Stimulated activated CD4-positive, alpha-beta T cell treated with anti-CD3 and anti-CD28 coated beads, Interleukin-1b, Interleukin-23, amount 100 ng/mL, for 24 hours (primary cell): Measurements from ENCODE around the gene MYLIP.

Experiments used
- DNase-seq, 4 experiments: peaks; one replicate each; pipeline ENCODE4 v3.0.0-alpha.2; 2020; ENCODE audit warnings: low read depth in 4 of 4, low spot score in 1 of 4

Gene MYLIP

GRCh38 chr6:16128759-16129622 lies at the start of gene MYLIP:
Gene MYLIP, plus strand, starts transcription at chr6:16129086. Its CDS starts 237 bp downstream, at chr6:16129323.
- peak; percentile 92 to 97 (median 94) for DNase-seq

DNA sequence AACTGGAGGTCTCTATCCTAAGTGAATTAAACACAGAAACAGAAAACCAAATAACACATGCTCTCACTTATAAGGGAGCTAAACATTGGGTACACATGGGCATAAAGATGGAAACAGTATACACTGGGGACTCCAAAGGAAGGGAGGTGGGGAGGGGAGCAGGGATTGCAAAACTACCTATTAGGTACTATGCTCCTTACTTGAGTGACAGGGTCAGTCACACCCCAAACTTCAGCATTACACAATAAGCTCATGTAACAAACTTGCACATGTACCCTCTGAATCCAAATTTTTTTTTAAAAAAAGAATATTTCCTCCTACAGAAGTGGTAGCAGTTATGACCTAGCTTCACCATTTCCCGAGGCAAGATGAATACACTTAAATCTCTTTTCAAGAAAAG lies 49.5 kb upstream of the MYLIP start:
- no peak for DNase-seq

DNA sequence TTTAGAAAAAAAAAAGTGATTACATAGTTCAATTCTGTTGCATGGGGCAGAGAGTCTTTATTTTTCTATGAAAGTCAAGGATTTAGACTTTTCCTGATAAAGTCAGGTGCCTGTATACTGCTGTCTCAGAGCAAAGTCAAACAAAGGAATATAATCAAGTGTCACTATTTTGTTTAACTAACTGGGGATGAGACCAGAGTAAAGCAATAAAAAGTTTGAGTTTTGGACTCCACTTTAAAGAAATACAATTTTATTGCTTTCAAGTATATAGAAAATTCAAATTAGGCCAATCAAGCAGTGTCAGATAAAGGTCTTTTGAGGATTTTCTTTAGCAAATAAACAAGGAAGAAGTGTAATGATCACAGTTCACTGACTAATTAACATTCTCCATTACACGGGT lies 48.7 kb upstream of the MYLIP start:
- no peak for DNase-seq

DNA sequence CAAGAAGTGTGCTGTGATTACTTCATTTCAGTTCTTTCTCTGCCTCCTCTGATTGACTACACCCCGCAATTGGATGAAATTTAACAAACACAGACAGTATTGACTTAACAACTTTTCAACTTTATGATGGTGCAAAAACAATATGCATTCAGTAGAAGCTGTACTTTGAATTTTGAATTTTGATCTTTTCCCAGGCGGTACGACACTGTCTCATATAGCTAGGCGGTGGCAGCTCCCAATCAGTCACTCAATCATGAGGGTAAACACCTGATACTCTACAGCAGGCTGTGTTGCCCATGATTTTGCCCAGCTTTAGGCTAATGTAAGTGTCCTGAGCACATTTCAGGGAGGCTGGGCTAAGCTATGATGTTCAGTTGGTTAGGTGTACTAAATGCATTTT lies 47.6 kb upstream of the MYLIP start:
- DNase-seq, result no peak

- no peak for DNase-seq
Measured at GRCh38 chr6:16082361-16082760, 46.5 kb upstream of the MYLIP start.

DNA sequence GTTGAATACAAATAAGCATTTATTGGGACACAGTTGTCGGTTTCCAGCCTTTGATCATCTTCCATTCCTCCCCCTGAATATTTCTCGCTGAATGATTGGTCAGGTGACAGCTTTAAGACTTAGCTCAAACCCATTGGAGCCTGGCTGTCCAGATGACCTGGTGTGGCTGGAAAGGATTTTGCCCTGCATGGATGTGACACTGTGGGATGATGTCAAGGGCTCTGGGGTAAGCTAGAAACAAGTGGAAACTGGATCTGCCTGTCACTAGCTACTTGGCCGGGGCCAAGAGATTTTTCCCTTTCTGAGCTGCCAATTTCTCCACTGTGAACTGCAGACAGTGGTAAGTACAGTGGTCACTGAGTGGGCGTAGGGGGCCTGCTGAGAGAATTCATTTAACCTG lies 41.9 kb upstream of the MYLIP start:
- DNase-seq, result no peak

- DNase-seq, result no peak
Measured at GRCh38 chr6:16087386-16087785, 41.5 kb upstream of the MYLIP start.

GRCh38 chr6:16088409-16088808 lies 40.5 kb upstream of the MYLIP start:
- DNase-seq, result no peak

DNA sequence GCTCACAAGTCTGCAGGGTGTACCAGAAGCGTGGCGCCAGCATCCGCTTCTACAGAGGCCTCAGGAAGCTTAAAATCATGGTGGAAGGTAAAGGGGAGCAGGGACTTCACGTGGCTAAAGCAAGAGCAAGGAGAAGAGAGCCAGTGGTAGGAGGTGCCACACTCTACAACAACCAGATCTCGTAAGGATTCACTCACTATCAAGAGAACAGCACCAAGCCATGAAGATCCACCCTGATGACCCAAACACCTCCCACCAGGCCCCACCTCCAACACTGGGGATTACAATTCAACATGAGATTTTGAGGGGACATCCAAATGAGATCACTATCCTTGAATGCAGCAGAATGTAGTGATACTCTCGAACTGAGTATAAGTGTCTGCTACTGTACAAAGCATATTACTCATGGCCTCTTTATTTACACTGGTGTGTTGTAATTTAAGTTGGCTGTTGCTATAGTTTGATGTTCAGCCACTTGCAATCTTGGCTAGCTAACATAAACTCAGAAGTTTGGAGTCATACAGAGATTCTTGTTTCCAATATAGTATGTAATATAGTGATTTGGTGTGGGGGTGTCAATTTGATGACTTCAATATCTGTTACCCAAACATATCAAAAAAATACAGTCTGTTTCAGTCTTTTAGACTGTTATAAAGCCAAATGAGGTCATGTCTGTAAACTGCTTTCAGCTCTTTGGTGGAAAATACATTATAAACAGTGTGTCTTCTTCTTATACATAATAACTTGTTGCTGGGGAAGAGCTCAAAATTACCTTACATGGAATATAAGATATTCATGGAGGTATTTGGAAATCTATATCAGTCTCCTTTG lies 39.4 kb upstream of the MYLIP start:
- no peak for DNase-seq

DNA sequence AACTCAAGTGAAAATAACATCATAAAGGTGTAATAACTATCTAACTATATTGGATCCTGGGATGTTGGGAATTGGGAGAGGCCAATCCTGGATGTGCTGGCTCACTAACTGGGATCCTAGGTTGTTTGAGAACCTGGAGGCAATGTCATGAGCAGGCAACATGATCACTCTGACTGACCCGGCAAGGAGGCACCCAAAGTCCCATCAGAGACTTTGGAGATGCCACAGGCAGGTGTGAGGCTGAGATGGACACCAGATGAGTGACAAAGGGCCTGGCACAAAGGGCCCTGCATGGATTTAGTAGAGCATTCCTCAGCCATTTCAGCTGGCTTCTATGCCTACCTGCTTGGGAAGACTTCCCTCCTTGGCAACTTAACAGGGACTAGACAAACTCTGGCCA lies 38.4 kb upstream of the MYLIP start:
- no peak for DNase-seq

DNA sequence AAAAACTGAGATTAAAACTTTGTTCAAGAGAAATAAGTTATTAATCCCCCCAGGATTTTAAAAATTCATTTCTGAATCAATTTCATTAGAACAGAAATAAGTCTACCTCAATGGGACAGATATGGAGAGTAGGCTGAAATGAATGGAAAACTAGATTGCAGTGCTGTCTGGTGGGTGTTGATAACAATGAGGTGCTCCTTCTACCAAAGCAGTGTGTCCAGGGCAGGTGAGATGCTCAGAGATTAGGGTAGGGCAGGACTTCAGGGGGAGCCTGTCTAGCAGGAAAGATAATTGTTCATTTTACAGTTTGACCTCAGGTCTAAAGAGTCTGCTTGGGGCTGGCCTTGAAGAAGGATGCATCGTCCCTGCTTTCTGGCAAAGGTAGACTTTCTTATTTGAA lies 38.0 kb upstream of the MYLIP start:
- no peak for DNase-seq

DNA sequence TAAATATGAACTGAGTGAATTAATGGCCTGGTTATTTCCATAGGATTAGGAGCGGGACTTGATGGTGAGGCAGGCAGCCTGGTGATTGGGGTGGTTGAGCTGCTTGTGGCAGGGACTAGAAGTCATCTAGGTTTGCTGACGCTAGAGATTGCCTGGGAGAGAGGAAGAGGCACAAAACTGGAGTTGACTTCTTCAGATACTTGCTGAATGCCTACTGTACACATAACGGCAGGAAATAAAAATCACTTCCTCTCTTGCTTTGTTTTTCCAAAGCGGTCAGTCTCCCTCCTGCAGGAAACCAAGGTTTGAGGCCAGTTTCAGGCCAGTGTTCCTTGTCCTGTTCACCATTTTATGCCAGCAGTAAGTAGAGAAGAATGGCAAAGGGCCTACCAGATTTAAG lies 36.7 kb upstream of the MYLIP start:
- no peak for DNase-seq

GRCh38 chr6:16092990-16093389 lies 35.9 kb upstream of the MYLIP start:
- no peak for DNase-seq

GRCh38 chr6:16095180-16095579 lies 33.7 kb upstream of the MYLIP start:
- no peak for DNase-seq

DNA sequence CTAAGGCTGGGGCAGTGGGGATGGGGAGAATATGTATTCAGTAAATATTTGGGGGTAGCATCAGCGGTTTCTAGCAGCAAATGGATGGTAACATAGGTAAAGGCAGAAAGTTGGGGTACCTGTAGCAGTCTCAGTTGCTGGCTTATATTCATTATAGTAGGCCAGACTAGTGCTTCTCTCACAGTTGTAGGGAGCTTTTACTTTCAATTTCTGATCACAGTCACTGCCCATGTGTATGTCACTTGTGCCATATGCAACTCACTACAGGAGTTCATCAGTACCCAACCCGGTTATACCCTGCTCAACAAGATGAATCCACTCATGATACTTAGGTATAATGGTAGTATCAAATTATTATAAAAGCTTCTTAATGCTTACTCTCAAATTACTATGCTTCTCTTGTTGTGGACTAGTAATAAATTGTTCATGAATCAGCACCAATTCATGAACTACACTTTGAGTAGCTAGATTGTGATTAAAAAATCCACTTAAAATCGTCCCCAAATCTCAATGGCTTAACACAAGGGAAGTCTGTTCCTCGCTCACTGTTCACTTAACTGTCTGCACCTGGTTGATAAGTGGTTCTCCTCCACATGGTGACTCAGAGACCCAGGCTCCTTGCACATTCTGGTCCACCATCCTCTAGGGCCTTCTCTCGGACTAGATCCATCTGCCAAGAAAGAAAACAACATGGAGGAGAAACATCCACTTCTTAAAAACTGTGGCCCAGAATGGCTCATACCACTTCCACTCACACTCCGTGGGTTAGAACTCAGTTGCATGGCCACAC lies 31.3 kb upstream of the MYLIP start:
- no peak for DNase-seq

DNA sequence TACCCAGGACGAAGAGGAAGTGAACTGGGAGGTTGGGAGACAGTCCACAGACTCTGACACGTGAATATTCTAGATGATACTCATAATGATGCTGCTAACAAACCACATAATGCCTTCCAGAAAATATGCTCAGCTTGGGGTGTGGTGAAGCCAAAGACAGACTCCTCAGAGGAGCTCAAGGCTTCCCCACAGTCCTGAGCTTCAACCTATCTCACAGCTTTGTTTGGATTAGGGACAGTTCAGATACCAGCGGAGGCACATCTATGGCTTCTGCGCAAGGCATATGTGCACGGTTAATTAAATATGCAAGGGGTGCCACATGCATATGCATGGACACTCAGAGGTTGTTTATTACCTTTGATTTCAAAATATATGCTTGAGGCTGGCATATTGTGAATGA lies 30.7 kb upstream of the MYLIP start:
- no peak for DNase-seq

GRCh38 chr6:16102208-16102607 lies 26.7 kb upstream of the MYLIP start:
- DNase-seq, result no peak

DNA sequence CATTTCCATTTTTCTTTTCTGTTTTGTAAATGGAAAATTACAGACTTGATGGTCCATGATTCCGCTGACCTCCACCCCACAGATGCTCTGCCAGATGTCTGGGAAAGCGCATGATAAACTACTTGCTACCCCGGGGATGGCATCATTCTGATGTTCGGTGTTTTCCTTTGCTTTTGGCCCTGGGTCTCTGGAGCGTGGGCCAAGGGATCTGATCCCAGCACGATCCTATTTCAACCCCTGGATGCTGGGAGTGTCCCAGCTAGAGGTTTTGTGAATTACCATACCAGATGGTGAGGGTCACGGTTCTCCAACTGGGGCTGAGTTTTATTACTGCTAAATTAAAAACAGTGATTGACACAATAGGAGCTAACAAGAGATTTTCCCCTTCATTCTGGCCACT lies 25.2 kb upstream of the MYLIP start:
- no peak for DNase-seq

DNA sequence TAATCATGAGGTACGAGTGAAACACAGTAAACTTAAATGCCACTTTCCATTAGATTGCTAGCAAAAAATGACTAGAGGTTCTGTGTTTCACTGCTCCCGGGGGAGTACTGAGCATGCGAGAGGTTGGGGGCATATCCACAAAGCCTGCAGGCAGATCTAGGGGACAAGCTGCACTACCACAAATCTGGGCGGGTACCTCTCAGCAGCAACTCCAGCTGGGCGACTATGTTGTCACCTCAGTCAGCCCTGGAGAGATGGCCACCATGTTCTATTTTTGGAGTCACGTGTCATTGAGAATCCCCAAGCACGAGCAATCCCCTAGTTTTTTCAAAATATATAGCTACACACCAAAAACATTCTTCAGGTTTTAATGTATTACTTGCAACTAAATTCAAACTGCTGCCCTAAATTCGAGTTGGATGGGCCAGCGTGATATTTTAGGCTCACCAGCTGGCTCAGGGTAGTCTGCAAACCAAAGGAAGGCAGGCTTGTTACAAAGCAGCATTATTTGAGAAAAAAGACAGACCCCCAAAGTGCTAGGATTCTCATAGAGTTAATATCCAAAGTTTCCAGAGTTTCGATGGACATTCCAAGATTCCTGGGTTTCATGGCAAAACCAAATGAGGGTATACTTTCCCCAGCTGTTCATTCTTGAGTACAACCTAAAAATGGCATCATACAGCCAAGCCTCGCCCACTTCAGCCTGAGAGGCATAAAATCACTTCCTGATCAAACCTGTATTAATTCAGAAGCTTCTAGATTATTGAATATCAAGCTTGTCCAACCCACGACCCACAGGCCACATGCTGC lies 24.1 kb upstream of the MYLIP start:
- no peak for DNase-seq

DNA sequence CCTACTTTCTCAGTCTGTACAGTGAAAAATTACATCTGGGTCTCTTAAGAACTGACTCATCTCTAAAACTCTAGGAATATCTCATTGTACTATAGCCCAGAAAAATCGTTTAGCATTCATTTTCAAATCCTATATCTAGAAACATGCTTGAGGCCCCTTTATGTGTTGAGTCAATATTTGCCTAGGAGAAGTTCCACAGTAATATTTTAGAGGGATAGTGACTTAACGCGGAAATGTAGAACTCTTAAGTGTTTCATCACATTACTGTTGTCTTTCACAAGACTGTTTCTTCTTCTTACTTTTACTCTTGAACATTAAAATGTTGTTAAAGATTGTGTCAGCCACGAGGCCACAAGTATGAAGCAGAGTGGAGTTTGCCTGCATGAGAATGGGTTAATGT lies 23.0 kb upstream of the MYLIP start:
- DNase-seq, result no peak
